Right atrium auricular region (tissue), 2 donors: ENCODE measurements around the gene TSPOAP1. TPM values are rescaled to one million over a fixed set of nuclear protein-coding genes. Genes with fewer than 3 reads are reported as not detected.

Experiments used
- DNase-seq: peaks from one replicate; pipeline ENCODE4 v3.0.0-alpha.2; 2019; ENCODE audit warnings: low spot score
- H3K27ac ChIP-seq, 2 donors: fragments of 200-600 bp; sonication (generic); 1 replicate in 1 of 2; 2 replicates in 1 of 2; pipeline ENCODE4 v1.5.1; 2016 to 2019
- H3K27me3 ChIP-seq, 2 donors: fragments of 200-600 bp; sonication (generic); one replicate each; pipeline versions ENCODE4 v1.5.1 to v1.6.0; 2017 to 2019
- H3K36me3 ChIP-seq: fragments of 200-600 bp; sonication (generic); one replicate; pipeline ENCODE4 v1.5.1; 2016
- H3K4me1 ChIP-seq, 2 donors: fragments of 200-600 bp; sonication (generic); one replicate each; pipeline versions ENCODE4 v1.5.1 to v1.6.0; 2017 to 2019
- H3K4me3 ChIP-seq, 2 donors: fragments of 200-600 bp; sonication (generic); 1 replicate in 1 of 2; 2 replicates in 1 of 2; pipeline ENCODE4 v1.5.1; 2017 to 2019; ENCODE audit warnings: mild to moderate bottlenecking in 1 of 2, moderate library complexity in 1 of 2
- H3K9me3 ChIP-seq, 2 donors: fragments of 200-600 bp; sonication (generic); one replicate each; pipeline ENCODE4 v1.5.1; 2019
- CTCF ChIP-seq, 2 donors: fragments of 200-600 bp; sonication (generic); IDR thresholded peaks; one replicate each; pipeline ENCODE4 v1.5.1; 2019; ENCODE audit warnings: antibody characterized with exemption in 2 of 2
- total RNA-seq, 2 donors: library from RNA; depleted of rRNA; stranded (reverse); fragments of >200 nt; gene quantifications; one replicate each; pipeline ENCODE4 v1.1.0, GENCODE V29; 2016

TSPOAP1 gene
- total RNA-seq, 2 donors from 2014 or later, result 6.1 to 8.5 TPM

GRCh38 chr17:58321571-58322525 lies 6.7 kb downstream of the TSPOAP1 start:
- no peak for DNase-seq
- H3K4me3 ChIP-seq, result no peak overlapping the region
- H3K27ac ChIP-seq, result no peak overlapping the region
- H3K27me3 ChIP-seq, result no peaks in the 10 kb centered on the region
- TF ChIP-seq CTCF (IDR thresholded peaks at IDR 0.05), result no peak
- peaks cover 0 to 10% of the 10 kb centered on the region in 2 donors for H3K4me1 ChIP-seq
- H3K36me3 ChIP-seq, result no peaks in the 10 kb centered on the region
- no peaks in the 10 kb centered on the region for H3K9me3 ChIP-seq

- H3K4me1 ChIP-seq, result peaks cover 0 to 10% of the 10 kb centered on the region in 2 donors
- no peaks in the 10 kb centered on the region for H3K27me3 ChIP-seq
- no peak for TF ChIP-seq CTCF (IDR thresholded peaks at IDR 0.05)
- DNase-seq, result no peak
- no peak overlapping the region for H3K4me3 ChIP-seq
- H3K27ac ChIP-seq, result no peak overlapping the region
- no peaks in the 10 kb centered on the region for H3K9me3 ChIP-seq
- H3K36me3 ChIP-seq, result no peaks in the 10 kb centered on the region
These were observed 7.8 kb downstream of the TSPOAP1 start for GRCh38 chr17:58320570-58321323.

GRCh38 chr17:58320163-58320558 lies 8.4 kb downstream of the TSPOAP1 start:
- H3K4me3 ChIP-seq, result no peak overlapping the region
- no peaks in the 10 kb centered on the region for H3K9me3 ChIP-seq
- H3K4me1 ChIP-seq, result peaks cover 0 to 7% of the 10 kb centered on the region in 2 donors
- TF ChIP-seq CTCF (IDR thresholded peaks at IDR 0.05), result no peak
- H3K27ac ChIP-seq, result no peak overlapping the region
- H3K36me3 ChIP-seq, result no peaks in the 10 kb centered on the region
- no peak for DNase-seq
- no peaks in the 10 kb centered on the region for H3K27me3 ChIP-seq

- no peak for TF ChIP-seq CTCF (IDR thresholded peaks at IDR 0.05)
- no peak overlapping the region for H3K27ac ChIP-seq
- H3K36me3 ChIP-seq, result no peaks in the 10 kb centered on the region
- H3K4me3 ChIP-seq, result no peak overlapping the region
- no peaks in the 10 kb centered on the region for H3K9me3 ChIP-seq
- DNase-seq, result no peak
- H3K4me1 ChIP-seq, result no peaks in the 10 kb centered on the region
- H3K27me3 ChIP-seq, result no peaks in the 10 kb centered on the region
These were observed 9.1 kb downstream of the TSPOAP1 start for GRCh38 chr17:58319173-58320162.

DNA sequence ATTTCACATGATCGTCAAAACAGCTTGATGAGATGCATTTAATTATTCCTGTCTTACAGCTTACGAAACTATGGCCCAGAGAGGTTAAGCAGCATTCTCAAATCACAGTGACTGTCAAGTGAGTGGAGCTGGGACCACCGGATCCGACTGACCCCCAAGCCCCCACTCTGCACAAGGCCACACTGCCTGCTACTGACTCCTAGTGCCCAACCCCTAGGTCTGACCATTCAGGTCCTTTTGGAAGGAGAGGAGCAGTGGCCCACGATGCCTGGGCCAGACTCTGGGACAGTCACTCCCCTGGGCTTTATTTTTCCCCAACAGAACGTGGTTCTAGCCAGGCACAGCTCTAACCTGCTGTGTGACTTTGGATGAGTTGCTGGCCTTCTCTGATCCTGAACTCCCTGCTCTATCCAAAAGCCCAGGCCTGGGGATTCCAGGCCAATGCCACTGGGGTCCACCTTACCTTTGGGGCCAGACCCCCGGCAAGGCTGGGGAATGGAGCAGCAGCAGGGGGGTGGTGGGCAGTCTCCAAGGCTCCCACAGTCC lies 9.9 kb downstream of the TSPOAP1 start:
- Histone ChIP-seq H3K27ac (no peak overlapping the region), H3K36me3 (no peaks in the 10 kb centered on the region), H3K9me3 (no peaks in the 10 kb centered on the region), H3K27me3 (no peaks in the 10 kb centered on the region), H3K4me1 (no peaks in the 10 kb centered on the region), H3K4me3 (no peak overlapping the region)
- no peak for TF ChIP-seq CTCF (IDR thresholded peaks at IDR 0.05)
- DNase-seq, result no peak
